ENCODE results near the gene VSIG4. TPM values are rescaled to one million over a fixed set of nuclear protein-coding genes. Genes with fewer than 3 reads are reported as not detected.

VSIG4 gene
- total and polyA plus RNA-seq, 2 of the 8 experiments (the other 6 are each of a cell fraction or from before 2014, with no cell fraction given) = not detected

DNA sequence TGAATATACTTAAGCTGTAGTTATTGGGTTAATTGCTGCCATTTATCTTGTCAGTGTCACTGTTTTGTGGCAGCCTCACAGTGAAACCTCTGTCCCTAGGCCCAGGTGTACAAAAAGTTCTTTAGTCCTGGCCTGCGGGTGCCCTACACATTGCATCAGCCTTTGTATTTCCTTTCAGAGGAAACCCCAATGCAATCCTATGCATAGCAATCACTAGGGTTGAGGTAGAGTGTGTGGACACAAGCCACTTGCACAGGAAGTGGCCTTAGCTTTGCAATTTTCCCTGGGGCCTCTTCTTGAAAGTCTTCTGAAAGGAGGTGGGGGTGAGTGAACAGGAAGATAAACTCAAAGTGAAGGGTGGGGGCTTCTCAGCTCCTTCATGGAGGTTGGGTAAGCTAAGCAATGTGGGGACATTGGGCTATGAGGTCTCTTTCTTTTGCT, 27.8 kb downstream of the VSIG4 start:
- Histone ChIP-seq H4K5ac (ENCODE audit: insufficient read length, low read depth, low read length) (no peak overlapping the region), H2BK12ac (ENCODE audit: low read depth, low read length) (no peak overlapping the region), H4K91ac (replicated peaks; ENCODE audit: insufficient read length, low read length) (no peak overlapping the region), H2BK5ac (ENCODE audit: low read depth, low read length) (no peak overlapping the region), H3K27ac (ENCODE audit: low read depth, low read length) (no peak overlapping the region), H3K9me3 (ENCODE audit: insufficient read depth in 2 of 2, low read depth in 1 of 2, low read length in 1 of 2) (peaks cover 0 to 8% of the 10 kb centered on the region in 2 experiments; a peak in 1 of 4 replicates), H2BK120ac (replicated peaks; ENCODE audit: low read depth, low read length) (no peak overlapping the region), H2BK20ac (ENCODE audit: low read length) (no peak overlapping the region), H3K79me2 (ENCODE audit: control insufficient read depth in 1 of 2, insufficient read depth in 2 of 2, low read length in 2 of 2) (no peaks in the 10 kb centered on the region), H3K18ac (ENCODE audit: extremely low read depth, low read length) (no peak overlapping the region), H3K56ac (replicated peaks; ENCODE audit: insufficient read length, low read depth, low read length) (no peak overlapping the region), H3K14ac (ENCODE audit: insufficient read length) (no peak overlapping the region), H2AFZ (ENCODE audit: low read length) (no peak overlapping the region), H3K36me3 (ENCODE audit: control insufficient read depth in 2 of 4, insufficient read depth in 4 of 4, low read length in 3 of 4) (no peaks in the 10 kb centered on the region), H3K9ac (replicated peaks in 1 of 4; ENCODE audit: extremely low read depth in 1 of 4, low read depth in 3 of 4, low read length in 3 of 4) (no peak overlapping the region), H3K4me2 (ENCODE audit: insufficient read depth in 1 of 2, low read depth in 2 of 2, low read length in 2 of 2) (no peak overlapping the region), H3K4me3 (ENCODE audit: extremely low read depth in 1 of 4, insufficient read depth in 2 of 4, low read depth in 3 of 4, low read length in 4 of 4) (no peak overlapping the region), H2BK15ac (ENCODE audit: low read length) (no peak overlapping the region), H3K4me1 (replicated peaks in 1 of 4; ENCODE audit: control insufficient read depth in 3 of 4, insufficient read depth in 4 of 4, low read length in 3 of 4) (no peaks in the 10 kb centered on the region), H3K4ac (replicated peaks; ENCODE audit: insufficient read length, low read depth, low read length) (no peak overlapping the region), H3K23ac (ENCODE audit: insufficient read length) (no peak overlapping the region), H3K27me3 (replicated peaks in 1 of 4; ENCODE audit: control insufficient read depth in 3 of 4, extremely low read depth in 1 of 4, insufficient read depth in 3 of 4, low read length in 3 of 4) (no peaks in the 10 kb centered on the region), H4K20me1 (replicated peaks in 1 of 2; ENCODE audit: control insufficient read depth in 1 of 2, insufficient read depth in 2 of 2, low read length in 2 of 2) (no peaks in the 10 kb centered on the region), H4K8ac (ENCODE audit: extremely low read depth, insufficient read depth, low read length) (no peak overlapping the region), H3K79me1 (ENCODE audit: low read depth, low read length) (no peaks in the 10 kb centered on the region), H2AK5ac (ENCODE audit: low read depth, low read length) (no peak overlapping the region), H3K23me2 (ENCODE audit: low read depth, low read length) (no peaks in the 10 kb centered on the region)
- FAIRE-seq (no peak), DNase-seq (ENCODE audit: low read depth in 1 of 2, low spot score in 2 of 2) (no peak)
- POLR2A ChIA-PET (ENCODE audit: partially characterized antibody) = no interaction called here
- WGBS, 2 experiments (ENCODE audit: extremely low coverage in 1 of 2, insufficient coverage in 1 of 2, insufficient read length in 1 of 2, insufficient replicate concordance in 2 of 2, low coverage in 1 of 2, low lambda C conversion rate in 2 of 2, missing lambda C conversion rate in 1 of 2) = 60% methylated on average over 1 of the region's 1 CpG; no CpG with 5 or more reads in 1 of the 2 experiments
- CTCF ChIA-PET (ENCODE audit: partially characterized antibody) = no interaction called here
- TF ChIP-seq CHD2 (IDR thresholded peaks at IDR 0.05; ENCODE audit: low read length) (no peak), NRF1 (IDR thresholded peaks at IDR 0.05; ENCODE audit: low read depth, low read length) (no peak)

Measured in H1 (cell line).